GM12878 (cell line): ENCODE measurements around the gene SPDYE17. TPM values are rescaled to one million over a fixed set of nuclear protein-coding genes. Genes with fewer than 3 reads are reported as not detected.

Experiments
- ATAC-seq: fragments of 200-7000 bp; cut with Tn5 transposase; 3 replicates; pipeline ENCODE4 v1.9.1; 2020; ENCODE audit warnings: mild to moderate bottlenecking, moderate library complexity
- BruUV-seq: library from RNA; stranded (reverse); fragments of 400-500 nt; replicated peaks from 2 replicates; lab custom pipeline; 2021; lab: Mats Ljungman, UMichigan
- CTCF ChIA-PET: fragments of 300-600 bp; sonication (Branson Sonifier 250); formaldehyde crosslinking; extraction: SDS; loops from one replicate; lab custom pipeline; 2021; ENCODE audit warnings: inconsistent platforms; lab: Yijun Ruan, JAX
- POLR2A ChIA-PET: fragments of 350-600 bp; formaldehyde crosslinking; extraction: SDS; loops from one replicate; lab custom pipeline; 2021; ENCODE audit warnings: inconsistent platforms; lab: Charles Lee
- RAD21 ChIA-PET: fragments of 300-600 bp; sonication (Branson Sonifier 250); formaldehyde crosslinking; loops from one replicate; lab custom pipeline; 2023; ENCODE audit warnings: antibody characterized with exemption; ENCODE audit not compliant: unreplicated experiment; lab: Charles Lee
- SMC1A ChIA-PET: fragments of 300-600 bp; sonication (Branson Sonifier 250); formaldehyde crosslinking; loops from one replicate; lab custom pipeline; 2023; ENCODE audit not compliant: unreplicated experiment, uncharacterized antibody; lab: Charles Lee
- DNase-seq: peaks from one replicate; pipeline ENCODE4 v3.0.0-alpha.2; 2011; ENCODE audit warnings: low read depth, low spot score
- FAIRE-seq: peaks from 3 replicates; lab custom pipeline; 2011; peaks lifted over from hg19 to GRCh38; lab: Jason Lieb, UNC
- H2AFZ ChIP-seq: 2 replicates; pipeline ENCODE4 v1.6.0; 2011; ENCODE audit warnings: low read depth, low read length, control low read depth; ENCODE audit not compliant: control insufficient read depth
- H3K27ac ChIP-seq: 2 replicates; pipeline ENCODE4 v1.5.1; 2011; ENCODE audit warnings: control low read depth; ENCODE audit not compliant: control insufficient read depth, insufficient read depth
- H3K27me3 ChIP-seq, 2 experiments: replicated peaks in 1 of 2; 2 replicates each; pipeline versions ENCODE4 v1.6.0 to v1.6.1; 2011; ENCODE audit warnings: low read length in 1 of 2; ENCODE audit not compliant: control insufficient read depth in 2 of 2, insufficient read depth in 2 of 2
- H3K36me3 ChIP-seq, 2 experiments: 2 replicates each; pipeline ENCODE4 v1.5.1; 2011; ENCODE audit warnings: low read length in 1 of 2; ENCODE audit not compliant: control insufficient read depth in 2 of 2, insufficient read depth in 2 of 2
- H3K4me1 ChIP-seq: 2 replicates; pipeline ENCODE4 v1.6.1; 2011; ENCODE audit warnings: mild to moderate bottlenecking, low read length, moderate library complexity, mixed read lengths; ENCODE audit not compliant: control insufficient read depth, insufficient read depth
- H3K4me2 ChIP-seq: 2 replicates; pipeline ENCODE4 v1.6.0; 2011; ENCODE audit warnings: control low read depth; ENCODE audit not compliant: control insufficient read depth, insufficient read depth
- H3K4me3 ChIP-seq: fragments of 200-600 bp; sonication (generic); 2 replicates; pipeline ENCODE4 v1.5.1; 2016
- H3K79me2 ChIP-seq: 2 replicates; pipeline ENCODE4 v1.6.0; 2011; ENCODE audit warnings: low read length; ENCODE audit not compliant: control insufficient read depth, insufficient read depth
- H3K9ac ChIP-seq: 2 replicates; pipeline ENCODE4 v1.8.0; 2011; ENCODE audit warnings: low read length, control low read depth, mixed read lengths; ENCODE audit not compliant: control insufficient read depth, insufficient read depth
- H3K9me3 ChIP-seq: replicated peaks from 3 replicates; pipeline ENCODE4 v1.5.1; 2011; ENCODE audit warnings: mild to moderate bottlenecking, low read length; ENCODE audit not compliant: control insufficient read depth, insufficient read depth
- H4K20me1 ChIP-seq: 2 replicates; pipeline ENCODE4 v1.6.0; 2011; ENCODE audit not compliant: control insufficient read depth, insufficient read depth
- BCL11A ChIP-seq: IDR thresholded peaks from 2 replicates; pipeline ENCODE4 v1.6.1; 2011; ENCODE audit warnings: low read depth, low read length
- CBX3 ChIP-seq: fragments of 200-600 bp; sonication (generic); IDR thresholded peaks from 2 replicates; pipeline ENCODE4 v1.6.1; 2016; ENCODE audit warnings: low read depth, borderline replicate concordance
- DPF2 ChIP-seq: fragments of 450-650 bp; IDR thresholded peaks from 2 replicates; pipeline ENCODE4 v1.6.1; 2017; ENCODE audit warnings: mild to moderate bottlenecking
- E2F4 ChIP-seq: IDR thresholded peaks from 2 replicates; pipeline ENCODE4 v1.6.1; 2012; ENCODE audit warnings: low read depth, low read length, improper control_type of control experiment
- FOXM1 ChIP-seq: IDR thresholded peaks from 2 replicates; pipeline ENCODE4 v1.6.1; 2012; ENCODE audit warnings: low read depth, mild to moderate bottlenecking, inconsistent platforms, low read length, moderate library complexity
- HDAC6 ChIP-seq: fragments of 200-600 bp; sonication (generic); IDR thresholded peaks from one replicate; pipeline ENCODE4 v1.8.0; 2017; ENCODE audit warnings: antibody characterized with exemption; ENCODE audit not compliant: unreplicated experiment
- IRF3 ChIP-seq: fragments of 450-650 bp; IDR thresholded peaks from 2 replicates; pipeline ENCODE4 v1.6.1; 2014; ENCODE audit warnings: mild to moderate bottlenecking
- IRF5 ChIP-seq: fragments of 450-650 bp; IDR thresholded peaks from 2 replicates; pipeline ENCODE4 v1.6.1; 2017; ENCODE audit warnings: borderline replicate concordance
- MEF2A ChIP-seq: IDR thresholded peaks from 2 replicates; pipeline ENCODE4 v1.6.1; 2011; ENCODE audit warnings: low read depth, mild to moderate bottlenecking, low read length, moderate library complexity; ENCODE audit not compliant: insufficient read depth
- MEF2B ChIP-seq: fragments of 450-650 bp; IDR thresholded peaks from 2 replicates; pipeline ENCODE4 v1.6.1; 2018; ENCODE audit warnings: mild to moderate bottlenecking, moderate library complexity; ENCODE audit not compliant: partially characterized antibody, poor library complexity, severe bottlenecking
- MLLT1 ChIP-seq: fragments of 450-650 bp; IDR thresholded peaks from 2 replicates; pipeline ENCODE4 v1.6.1; 2016; ENCODE audit warnings: mild to moderate bottlenecking
- POLR2A ChIP-seq: IDR thresholded peaks from 2 replicates; pipeline ENCODE4 v1.6.1; 2011; ENCODE audit warnings: low read depth, mild to moderate bottlenecking, low read length
- SKIL ChIP-seq: fragments of 450-650 bp; IDR thresholded peaks from 2 replicates; pipeline ENCODE4 v1.6.1; 2017; ENCODE audit warnings: mild to moderate bottlenecking, low read depth, inconsistent platforms; ENCODE audit not compliant: poor library complexity, severe bottlenecking
- SUPT20H ChIP-seq: IDR thresholded peaks from 2 replicates; pipeline ENCODE4 v1.6.1; 2011; ENCODE audit warnings: low read depth, mild to moderate bottlenecking, low read length, moderate library complexity, borderline replicate concordance; ENCODE audit not compliant: control insufficient read depth
- TARDBP ChIP-seq: IDR thresholded peaks from 2 replicates; pipeline ENCODE4 v1.6.1; 2016; ENCODE audit warnings: borderline replicate concordance
- TBL1XR1 ChIP-seq: IDR thresholded peaks from 2 replicates; pipeline ENCODE4 v1.6.1; 2012; ENCODE audit warnings: low read depth, low read length, improper control_type of control experiment
- TCF12 ChIP-seq: IDR thresholded peaks from 2 replicates; pipeline ENCODE4 v1.6.1; 2011; ENCODE audit warnings: low read depth, mild to moderate bottlenecking, low read length
- USF2 ChIP-seq: IDR thresholded peaks from 2 replicates; pipeline ENCODE4 v1.6.1; 2011; ENCODE audit warnings: low read depth, low read length, improper control_type of control experiment, borderline replicate concordance
- ZNF24 ChIP-seq: fragments of 450-650 bp; IDR thresholded peaks from 2 replicates; pipeline ENCODE4 v1.6.1; 2017; ENCODE audit warnings: antibody characterized with exemption, mild to moderate bottlenecking
- WGBS: methylation state at CpG from one replicate; pipeline ENCODE4 v1.1.6; 2016; ENCODE audit warnings: low lambda C conversion rate; ENCODE audit not compliant: insufficient replicate concordance, insufficient coverage; ENCODE audit errors: missing lambda C conversion rate; 5-methylcytosine and 5-hydroxymethylcytosine counted together
- in situ Hi-C: fragments of 300-500 bp; cut with MboI; formaldehyde crosslinking; loops from 9 replicates; pipeline ENCODE4 v1.14.3; 2018; ENCODE audit warnings: mixed read lengths
- intact Hi-C: fragments of 100-400 bp; cut with micrococcal nuclease; formaldehyde crosslinking; loops from one replicate; pipeline ENCODE4 v1.14.2; 2022; ENCODE audit not compliant: unreplicated experiment
- polyA plus RNA-seq, 11 experiments: library from polyadenylated mRNA; depleted of rRNA in 4 of 11; unstranded in 6 of 11; stranded (reverse) in 5 of 11; fragments of >200 nt; fragmentation: Nextera tagmentation in 4 of 11; fragmentation: Illumina TruSeq in 1 of 11; extraction: Ambion mirVana in 4 of 11; extraction: Trizol in 1 of 11; gene quantifications; 1 replicate in 1 of 11; 2 replicates in 10 of 11; pipeline versions ENCODE4 v1.2.1 to v1.2.3, GENCODE V29; 2011 to 2016; ENCODE audit warnings: inconsistent platforms in 2 of 11, missing spikeins in 2 of 11, low read depth in 1 of 11
- total RNA-seq, 4 experiments: library from RNA; depleted of rRNA in 3 of 4; stranded (reverse); fragments of >200 nt in 3 of 4; fragmentation: Illumina TruSeq in 1 of 4; extraction: Trizol in 1 of 4; gene quantifications; 2 replicates each; pipeline versions ENCODE4 v1.2.1 to v1.2.3, GENCODE V29; 2013 to 2021

The SPDYE17 gene
- total and polyA plus RNA-seq, 10 of the 15 experiments (the other 5 are each of a cell fraction or from before 2014, with no cell fraction given), result not detected

GRCh38 chr7:76998285-76998589 lies 33.9 kb downstream of the SPDYE17 start:
- CTCF ChIA-PET, result no interaction called here
- ATAC-seq (no peak), FAIRE-seq (peak; percentile 7), DNase-seq (no peak)
- no peak overlapping the region for H3K27ac ChIP-seq
- WGBS, result 78% methylated on average over 2 of the region's 3 CpGs
- SMC1A ChIA-PET, result no interaction called here
- intact Hi-C loops, result no loop called here
- no TSS peak for BruUV-seq
- RAD21 ChIA-PET, result no interaction called here
- H2AFZ ChIP-seq, result no peak overlapping the region
- no peaks in the 10 kb centered on the region; a peak in 3 of 4 replicates for H3K36me3 ChIP-seq
- no peak overlapping the region for H3K4me3 ChIP-seq
- no peak overlapping the region for H3K4me2 ChIP-seq
- no peaks in the 10 kb centered on the region for H3K79me2 ChIP-seq
- POLR2A ChIA-PET, result no interaction called here
- H3K4me1 ChIP-seq, result no peaks in the 10 kb centered on the region
- no peak overlapping the region for H3K9ac ChIP-seq
- no peaks in the 10 kb centered on the region for H3K27me3 ChIP-seq
- in situ Hi-C loops, result no loop called here
- H4K20me1 ChIP-seq, result no peaks in the 10 kb centered on the region
- no peaks in the 10 kb centered on the region; the same call in 2 of the 3 replicates for H3K9me3 ChIP-seq
- TF ChIP-seq CBX3 (no peak), USF2 (no peak), ZNF24 (no peak), FOXM1 (no peak), IRF5 (no peak), MLLT1 (no peak), DPF2 (no peak), HDAC6 (no peak), E2F4 (no peak), SUPT20H (no peak), TARDBP (no peak), BCL11A (no peak), IRF3 (no peak), TCF12 (no peak), SKIL (no peak), MEF2B (no peak), MEF2A (no peak), POLR2A (no peak), TBL1XR1 (no peak)
